PFSK-1 (cell line): Measurements from ENCODE around the gene PFKP.

ENCODE experiments used
- FOXP2 ChIP-seq: optimal IDR thresholded peaks from 2 replicates; pipeline ENCODE3; 2011; ENCODE audit warnings: borderline replicate concordance, control low read depth, inconsistent platforms; ENCODE audit not compliant: insufficient read depth; ENCODE audit errors: extremely low read length, extremely low read depth
- POLR2AphosphoS5 ChIP-seq: IDR thresholded peaks from 2 replicates; pipeline ENCODE4 v1.6.1; 2012; ENCODE audit warnings: low read depth, mild to moderate bottlenecking, control low read depth, low read length, moderate library complexity
- SIN3A ChIP-seq: IDR thresholded peaks from 2 replicates; pipeline ENCODE4 v1.6.1; 2012; ENCODE audit warnings: mild to moderate bottlenecking, low read length, moderate library complexity, borderline replicate concordance; ENCODE audit not compliant: insufficient read depth

DNA sequence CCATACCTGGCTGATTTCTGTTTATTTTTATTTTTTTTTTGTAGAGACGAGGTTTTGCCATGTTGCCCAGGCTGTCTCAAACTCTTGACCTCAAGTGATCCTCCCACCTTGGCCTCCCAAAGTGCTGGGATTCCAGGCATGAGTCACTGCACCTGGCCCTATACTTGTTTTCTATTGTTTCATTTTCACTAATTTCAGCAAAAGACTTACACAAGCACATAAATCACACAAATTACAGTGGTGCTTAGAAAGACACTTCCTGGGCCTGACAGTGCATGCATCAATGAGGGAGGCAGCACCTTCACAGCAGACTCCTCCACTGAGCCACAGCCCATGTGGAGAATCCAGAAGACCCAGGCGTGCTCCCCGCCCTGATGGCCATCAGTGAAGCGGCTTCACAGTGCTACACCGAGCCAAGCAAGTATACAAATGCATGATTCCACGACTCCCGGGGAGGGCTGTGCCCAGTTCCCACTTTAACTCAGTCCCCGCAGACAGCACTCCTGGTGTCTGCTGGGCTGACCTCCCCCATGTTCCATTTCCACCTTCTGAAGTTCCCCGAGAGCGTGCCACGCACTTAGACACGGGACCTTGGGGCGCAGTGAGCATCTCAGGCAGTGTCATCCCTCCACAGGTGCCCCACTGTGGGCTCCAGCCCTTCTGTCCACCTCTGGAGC is 84.7 kb downstream of the PFKP start:
- no peak for TF ChIP-seq POLR2AphosphoS5
- no peak for TF ChIP-seq SIN3A
- no peak for TF ChIP-seq FOXP2
